ENCODE results near the gene SPATA21. TPM values are rescaled to one million over a fixed set of nuclear protein-coding genes. Genes with fewer than 3 reads are reported as not detected.

Gene SPATA21
- total and polyA plus RNA-seq, 10 of the 15 experiments (the other 5 are each of a cell fraction or from before 2014, with no cell fraction given) = 0.05 to 1.1 (median 0.24) TPM; not detected in 1

GRCh38 chr1:16367258-16367967 lies 69.8 kb downstream of the SPATA21 start (continued):
- TF ChIP-seq YBX1 (IDR thresholded peaks at IDR 0.05) (no peak), SIX5 (IDR thresholded peaks at IDR 0.05; ENCODE audit: low read depth, low read length, severe bottlenecking) (no peak), JUNB (IDR thresholded peaks at IDR 0.05) (peak; percentile 80), IKZF2 (IDR thresholded peaks at IDR 0.05) (peak; percentile 89 to 91), YY1 (IDR thresholded peaks at IDR 0.05; ENCODE audit: low read depth, low read length) (peak; percentile 33; the same call in 1 of the 2 replicates), CREB1 (IDR thresholded peaks at IDR 0.05; ENCODE audit: low read depth) (0 out of 2 replicates have a peak, but pooled peaks have one; percentile 51), USF2 (IDR thresholded peaks at IDR 0.05; ENCODE audit: borderline replicate concordance, low read depth, low read length) (no peak), MEF2B (IDR thresholded peaks at IDR 0.05; ENCODE audit: partially characterized antibody, poor library complexity, severe bottlenecking) (peak; percentile 76), STAT1 (conservative IDR thresholded peaks at IDR 0.05) (0 out of 2 replicates have a peak, but pooled peaks have one; percentile 62), ASH2L (IDR thresholded peaks at IDR 0.05; ENCODE audit: borderline replicate concordance, low read depth) (no peak), RAD51 (IDR thresholded peaks at IDR 0.05) (no peak), SUZ12 (IDR thresholded peaks at IDR 0.05; ENCODE audit: unreplicated experiment) (no peak), NFIC (IDR thresholded peaks at IDR 0.05; ENCODE audit: low read depth, low read length) (peak; percentile 81), NFXL1 (IDR thresholded peaks at IDR 0.05; ENCODE audit: borderline replicate concordance) (no peak), KLF5 (IDR thresholded peaks at IDR 0.05; ENCODE audit: partially characterized antibody) (peak; percentile 34), REST (IDR thresholded peaks at IDR 0.05; ENCODE audit: low read depth, low read length) (0 out of 2 replicates have a peak, but pooled peaks have one; percentile 31), BCL3 (IDR thresholded peaks at IDR 0.05; ENCODE audit: borderline replicate concordance, insufficient read depth, low read depth, low read length, poor library complexity, severe bottlenecking) (peak; percentile 40), NKRF (conservative IDR thresholded peaks at IDR 0.05) (peak; percentile 56; the same call in 1 of the 2 replicates), CREM (IDR thresholded peaks at IDR 0.05; ENCODE audit: low read depth) (peak; percentile 40; the same call in 1 of the 2 replicates), CHD4 (IDR thresholded peaks at IDR 0.05) (no peak), TARDBP (IDR thresholded peaks at IDR 0.05; ENCODE audit: borderline replicate concordance) (no peak; the same call in 1 of the 2 replicates), TAF1 (IDR thresholded peaks at IDR 0.05; ENCODE audit: borderline replicate concordance, low read depth, low read length) (peak; percentile 76), NRF1 (conservative IDR thresholded peaks at IDR 0.05; ENCODE audit: low read depth, low read length) (no peak), RBBP5 (conservative IDR thresholded peaks at IDR 0.05) (no peak)

Data from GM12878 (cell line).